WI38 (cell line): ENCODE results near the gene GPR32.

ENCODE experiments used
- H3K4me3 ChIP-seq: 2 replicates; pipeline ENCODE4 v1.5.1; 2011; ENCODE audit warnings: low read depth, mild to moderate bottlenecking, control low read depth, low read length
- CTCF ChIP-seq: IDR thresholded peaks from 2 replicates; pipeline ENCODE4 v1.5.1; 2012; ENCODE audit warnings: low read depth, mild to moderate bottlenecking, control low read depth, low read length

Gene GPR32

DNA sequence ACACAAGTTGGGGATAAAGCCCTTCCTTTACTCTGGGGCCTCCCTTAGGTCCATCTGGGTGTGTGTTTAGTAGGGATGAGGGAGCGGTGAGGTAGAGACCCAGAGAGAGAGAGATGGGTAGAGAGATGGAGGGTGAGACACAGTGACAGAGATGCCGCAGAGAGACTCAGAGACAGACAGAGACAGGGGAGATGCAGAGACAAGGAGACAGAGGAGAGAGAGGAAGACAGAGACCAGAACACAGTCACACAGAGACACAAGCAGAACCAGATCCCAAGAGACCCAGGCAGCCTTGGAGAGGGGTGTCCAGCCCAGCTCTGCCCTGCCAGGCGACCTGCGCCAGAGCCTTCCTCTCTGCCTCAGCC, 51.0 kb downstream of the GPR32 start:
- H3K4me3 ChIP-seq = no peak overlapping the region

More for the DNA sequence above, 51.0 kb downstream of the GPR32 start:
- no peak for TF ChIP-seq CTCF
